DMS153 treated with DMSO at 0.1 percent for 48 hours (cell line): ENCODE measurements around the gene ABTB1.
"Not testable (repeated sequence)": the region's sequence is repeated elsewhere in the genome, so short reads cannot be mapped to it uniquely, and the experiment has no call there.

Source experiments
- DNase-seq: peaks from one replicate; lab custom pipeline; 2025; ENCODE audit not compliant: unreplicated experiment; lab: John Stamatoyannopoulos, UW

Gene ABTB1

GRCh38 chr3:127671523-127672428 is 976 bp upstream of the ABTB1 start:
- DNase-seq, result no peak

DNA sequence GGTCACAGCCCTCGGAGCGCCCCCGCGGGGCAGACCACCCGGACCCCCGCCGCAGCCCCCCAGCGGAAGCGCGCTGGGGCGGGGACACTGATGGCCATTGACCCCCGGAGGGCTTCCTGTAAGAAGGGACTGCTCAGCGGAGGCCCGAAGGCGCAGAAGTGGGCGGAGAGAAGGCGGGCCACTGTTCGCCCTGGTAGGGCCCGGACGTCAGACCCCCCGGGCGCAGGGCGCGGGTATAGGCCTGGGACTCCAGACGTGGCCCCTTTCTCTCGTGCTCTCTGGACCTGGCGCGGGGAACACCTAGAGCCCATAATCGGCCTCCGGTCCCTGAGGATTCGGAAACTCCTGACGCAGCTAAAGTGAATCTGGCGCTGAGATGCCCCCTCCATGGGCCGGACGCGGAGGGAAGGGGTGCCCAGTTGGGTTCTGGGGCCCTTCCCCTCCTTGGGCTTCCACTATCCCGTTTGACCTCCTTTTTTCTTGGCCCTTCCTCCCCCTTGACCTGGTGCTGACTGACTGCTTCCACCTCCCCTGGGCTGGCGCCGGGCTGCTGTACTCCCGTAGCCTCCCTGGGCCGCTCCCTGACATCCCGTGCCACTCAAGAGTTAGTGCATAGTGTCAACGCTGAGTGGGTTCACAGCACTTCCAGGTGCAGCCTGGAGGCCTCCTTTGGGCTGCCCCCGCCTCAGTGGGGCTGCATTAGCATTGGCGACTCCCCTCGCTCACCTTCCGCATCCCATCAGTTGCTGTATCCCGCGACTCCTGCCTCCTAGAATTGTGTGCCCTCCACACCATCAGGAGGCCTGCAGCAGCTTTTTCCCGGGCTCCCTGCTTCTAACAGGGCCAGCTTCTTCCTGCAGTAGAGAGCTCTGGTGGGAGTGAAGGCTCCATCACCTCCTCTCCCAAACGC is 694 bp downstream of the ABTB1 start:
- no peak for DNase-seq

DNA sequence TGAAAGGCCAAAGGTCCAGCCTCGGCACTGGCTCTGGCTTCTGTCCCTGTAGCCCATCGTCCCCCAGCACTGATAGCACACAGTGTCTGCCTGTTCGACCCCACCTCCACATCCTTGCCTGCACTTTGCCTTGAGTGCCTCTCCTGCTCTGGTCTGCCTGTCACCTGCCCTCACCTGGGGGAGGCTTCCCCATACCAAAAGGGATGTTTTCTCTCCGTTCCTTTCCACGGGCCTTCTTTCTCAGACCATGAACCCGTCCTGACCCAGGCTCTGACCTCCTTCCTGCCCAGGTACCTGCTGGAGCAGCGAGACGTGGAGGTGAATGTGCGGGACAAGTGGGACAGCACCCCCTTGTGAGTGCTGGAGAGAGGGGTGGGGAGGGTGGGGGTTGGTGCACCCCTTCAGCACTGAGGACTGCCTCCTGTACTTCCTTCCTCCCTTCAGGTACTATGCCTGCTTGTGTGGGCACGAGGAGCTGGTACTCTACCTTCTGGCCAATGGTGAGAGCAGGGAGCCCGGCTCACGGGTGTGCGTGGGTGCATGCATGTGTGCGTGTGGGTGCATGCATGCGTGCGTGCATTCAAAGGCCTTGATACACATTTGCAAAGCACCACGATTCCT is 1.5 kb downstream of the ABTB1 start:
- no peak for DNase-seq

GRCh38 chr3:127674790-127675189 is 2.0 kb downstream of the ABTB1 start:
- no peak for DNase-seq

GRCh38 chr3:127675651-127676391 is 3.1 kb downstream of the ABTB1 start:
- no peak for DNase-seq

GRCh38 chr3:127676456-127676855 is 3.7 kb downstream of the ABTB1 start:
- DNase-seq, result no peak

DNA sequence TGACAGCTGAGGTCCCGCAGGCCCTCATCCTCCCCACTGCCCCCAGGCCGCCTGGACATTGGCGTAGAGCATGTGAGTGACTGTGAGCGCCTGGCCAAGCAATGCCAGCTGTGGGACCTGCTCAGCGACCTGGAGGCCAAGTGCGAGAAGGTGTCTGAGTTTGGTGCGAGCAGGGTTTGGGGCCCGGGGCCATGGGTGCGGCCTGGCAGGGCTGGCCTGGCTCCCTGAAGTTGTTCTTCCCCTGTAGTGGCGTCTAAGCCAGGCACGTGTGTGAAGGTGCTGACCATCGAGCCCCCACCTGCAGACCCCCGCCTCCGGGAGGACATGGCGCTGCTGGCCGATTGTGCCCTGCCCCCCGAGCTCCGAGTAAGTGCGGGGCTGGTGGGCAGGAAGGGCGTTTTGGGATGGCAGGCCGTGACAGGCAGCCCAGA is 4.2 kb downstream of the ABTB1 start:
- no peak for DNase-seq

- no peak for DNase-seq
Measured at GRCh38 chr3:127677541-127678314, 5.0 kb downstream of the ABTB1 start.

- no peak for DNase-seq
Measured at GRCh38 chr3:127678315-127678599, 5.5 kb downstream of the ABTB1 start.

GRCh38 chr3:127678611-127679533 is 6.1 kb downstream of the ABTB1 start:
- no peak for DNase-seq

DNA sequence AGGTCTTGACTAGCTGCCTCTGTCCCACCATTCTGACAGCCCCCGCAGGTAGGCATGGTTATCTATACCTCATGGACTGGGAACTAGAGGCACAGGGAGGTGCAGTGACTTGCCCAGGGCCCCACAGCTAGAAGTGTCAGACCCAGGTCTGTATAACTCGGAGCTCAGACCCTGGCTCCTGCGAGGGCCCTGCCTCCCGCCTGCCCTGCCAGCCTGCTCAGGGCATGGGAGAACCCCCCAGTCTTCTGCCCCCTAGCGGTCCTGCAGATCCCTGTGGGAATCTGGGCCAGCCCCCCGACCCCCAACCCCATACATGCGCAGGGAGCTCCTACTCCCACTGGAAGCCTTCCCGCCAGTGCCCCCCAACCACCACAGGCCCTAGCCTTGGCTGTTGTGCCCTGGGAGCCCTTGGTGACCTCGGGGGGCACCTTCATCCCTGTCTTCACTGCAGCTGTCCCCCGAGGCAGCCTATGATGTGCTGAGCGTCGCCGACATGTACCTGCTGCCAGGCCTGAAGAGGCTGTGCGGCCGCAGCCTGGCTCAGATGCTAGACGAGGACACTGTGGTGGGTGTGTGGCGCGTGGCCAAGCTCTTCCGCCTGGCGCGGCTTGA is 6.9 kb downstream of the ABTB1 start:
- no peak for DNase-seq

DNA sequence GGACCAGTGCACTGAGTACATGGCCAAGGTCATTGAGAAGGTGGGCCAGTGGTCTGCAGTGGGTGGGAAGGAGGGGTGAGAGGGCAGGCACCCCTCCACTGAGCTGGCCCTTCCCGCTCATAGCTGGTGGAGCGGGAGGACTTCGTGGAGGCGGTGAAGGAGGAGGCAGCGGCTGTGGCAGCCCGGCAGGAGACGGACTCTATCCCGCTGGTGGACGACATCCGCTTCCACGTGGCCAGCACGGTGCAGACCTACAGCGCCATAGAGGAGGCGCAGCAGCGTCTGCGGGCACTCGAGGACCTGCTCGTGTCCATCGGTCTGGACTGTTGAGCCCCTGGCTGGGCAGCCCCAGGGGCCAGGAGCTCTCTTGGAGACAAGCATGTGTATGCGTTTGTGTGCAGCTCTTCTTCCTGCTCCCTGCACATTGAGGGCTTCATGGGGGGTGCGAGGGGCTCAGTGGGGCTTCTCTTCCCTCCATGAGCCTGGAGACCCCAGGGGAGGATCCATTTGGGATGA is 7.5 kb downstream of the ABTB1 start:
- DNase-seq, result no peak

- DNase-seq, result no peak
Measured at GRCh38 chr3:127680798-127681221, 8.1 kb downstream of the ABTB1 start.

GRCh38 chr3:127682175-127682554 is 9.4 kb downstream of the ABTB1 start:
- not testable (repeated sequence) for DNase-seq

DNA sequence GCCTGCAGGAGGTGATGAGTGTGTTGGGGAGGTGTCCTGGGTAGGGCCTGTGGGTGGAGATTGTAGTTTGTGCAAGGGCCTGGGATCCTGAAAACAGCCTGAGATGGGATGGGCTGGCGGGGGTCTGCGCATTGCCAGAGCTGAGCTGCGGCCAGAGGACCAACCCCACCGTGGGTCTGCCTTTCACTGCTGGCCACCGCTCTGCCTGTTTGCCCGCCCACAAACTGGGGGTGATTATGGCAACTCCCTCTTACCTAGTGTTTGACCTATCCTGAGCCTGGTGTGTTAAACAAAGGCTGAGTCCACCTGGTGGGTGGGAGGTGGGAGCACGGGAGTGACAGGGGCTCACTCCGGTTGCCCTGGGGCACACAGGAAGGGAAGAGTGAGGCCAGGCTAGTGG is 9.8 kb downstream of the ABTB1 start:
- no peak for DNase-seq

GRCh38 chr3:127684871-127685707 is 12.3 kb downstream of the ABTB1 start:
- DNase-seq, result no peak

DNA sequence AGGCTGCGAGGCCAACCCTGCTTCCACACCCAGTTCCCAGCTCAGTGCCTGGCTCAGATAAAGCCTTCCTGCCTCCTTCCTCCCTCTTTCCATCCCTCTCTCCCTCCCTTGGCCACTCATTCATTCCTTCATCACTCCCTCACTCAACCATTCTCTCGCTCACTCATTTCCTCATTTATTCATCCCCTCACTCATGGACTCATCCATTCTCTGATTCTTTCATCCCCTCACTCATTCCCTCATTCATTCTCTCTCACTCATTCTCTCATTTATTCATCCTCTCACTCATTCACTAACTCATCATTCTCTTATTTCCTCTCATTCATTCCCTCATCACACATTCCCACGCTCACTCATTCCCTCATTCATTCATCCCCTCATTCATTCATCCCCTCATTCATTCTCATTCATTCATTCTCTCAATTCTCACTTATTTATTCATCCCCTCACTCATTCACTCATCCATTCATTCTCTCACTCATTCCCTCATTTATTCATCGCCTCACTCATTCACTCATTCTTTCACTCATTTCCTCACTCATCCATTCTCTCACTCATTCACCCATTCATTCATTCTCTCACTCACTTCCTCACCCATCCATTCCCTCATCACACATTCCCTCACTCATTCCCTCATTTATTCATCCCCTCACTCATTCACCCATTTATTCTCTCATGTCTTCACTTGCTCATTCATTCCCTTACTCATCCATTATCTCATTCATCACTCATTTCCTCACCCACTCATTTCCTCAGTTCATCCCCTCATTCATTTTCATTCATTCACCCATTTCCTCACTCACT is 13.2 kb downstream of the ABTB1 start:
- DNase-seq, result no peak
